Middle frontal gyrus (tissue), 1 donor: ENCODE results near the gene DPYD.

ENCODE experiments used
- DNase-seq: peaks from one replicate; pipeline ENCODE4 v3.0.0-alpha.2; 2015; ENCODE audit warnings: low spot score; ENCODE audit errors: extremely low spot score

DPYD gene

DNA sequence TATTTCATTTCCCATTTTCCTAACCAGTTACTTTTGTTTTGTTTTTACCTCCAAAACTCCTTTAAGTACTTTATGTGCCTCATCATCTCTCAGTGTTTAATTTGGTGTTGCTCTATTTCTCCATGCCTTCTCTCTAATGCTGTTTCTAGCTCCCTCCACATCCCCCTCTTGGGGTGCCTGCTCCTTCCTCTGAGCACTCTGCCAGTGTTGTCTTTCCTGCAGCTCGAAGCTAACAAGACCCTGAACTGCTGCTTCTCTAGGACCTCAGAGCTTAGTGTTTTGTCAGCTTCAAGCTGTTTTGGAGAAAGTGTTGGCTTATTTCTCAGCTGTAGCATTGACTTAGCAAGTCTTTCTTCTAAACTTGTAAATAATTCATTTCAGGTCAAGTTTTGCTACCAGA, 290.6 kb downstream of the DPYD start:
- no peak for DNase-seq

DNA sequence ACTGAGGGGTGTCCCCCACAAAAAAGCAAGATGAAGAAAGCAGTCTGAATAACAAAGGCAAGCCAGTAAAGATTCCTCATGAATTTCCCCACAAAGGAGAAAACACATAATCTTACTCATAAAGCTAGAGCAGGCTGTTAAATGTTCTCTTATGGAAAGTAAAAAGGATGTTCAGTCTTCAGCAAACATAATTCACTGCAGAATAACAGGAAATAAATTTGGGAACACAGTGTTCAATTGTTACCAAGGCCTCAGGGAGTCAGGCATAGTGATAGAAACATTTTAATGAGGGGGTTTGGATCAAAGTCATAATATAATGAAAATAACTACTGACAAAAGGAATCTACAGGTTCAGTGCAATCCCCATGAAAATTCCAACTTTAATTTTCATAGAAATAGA, 297.6 kb downstream of the DPYD start:
- no peak for DNase-seq

DNA sequence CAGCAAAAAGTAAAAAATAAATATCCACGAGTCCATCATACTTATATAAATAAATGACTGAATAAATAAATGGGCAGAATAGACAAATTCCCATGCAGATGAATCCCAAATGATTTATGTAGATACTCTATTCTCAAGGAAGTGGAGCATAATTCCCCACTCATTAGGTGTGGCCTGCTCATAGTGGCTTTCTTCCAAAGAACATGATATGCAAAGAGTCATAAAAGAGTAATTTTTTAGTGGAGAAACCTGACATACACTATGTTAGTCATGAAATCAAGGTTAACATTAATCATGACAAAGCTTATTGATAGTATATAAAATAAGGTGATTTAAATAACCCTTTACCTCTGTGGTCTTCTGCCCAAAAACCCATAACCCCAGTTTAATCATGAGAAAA, 298.9 kb downstream of the DPYD start:
- no peak for DNase-seq

DNA sequence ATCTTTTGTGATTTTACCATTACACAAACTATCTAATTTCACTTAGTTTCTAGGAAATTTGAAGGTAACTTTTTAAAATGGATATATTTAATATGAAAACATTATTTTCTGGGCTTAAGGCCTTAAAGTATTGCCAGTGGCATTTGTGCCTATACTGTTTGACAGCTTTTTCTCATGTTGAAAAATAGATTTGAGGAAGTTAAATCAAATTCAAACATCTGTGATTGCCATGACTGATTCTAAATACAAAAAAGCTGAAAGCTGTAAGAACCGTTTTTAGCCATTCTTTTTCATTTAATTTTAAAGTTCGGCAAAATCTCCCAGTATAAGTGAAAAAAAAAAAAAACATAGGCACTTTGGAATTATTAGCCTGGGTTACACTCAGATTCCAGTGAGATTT, 301.1 kb downstream of the DPYD start:
- no peak for DNase-seq

DNA sequence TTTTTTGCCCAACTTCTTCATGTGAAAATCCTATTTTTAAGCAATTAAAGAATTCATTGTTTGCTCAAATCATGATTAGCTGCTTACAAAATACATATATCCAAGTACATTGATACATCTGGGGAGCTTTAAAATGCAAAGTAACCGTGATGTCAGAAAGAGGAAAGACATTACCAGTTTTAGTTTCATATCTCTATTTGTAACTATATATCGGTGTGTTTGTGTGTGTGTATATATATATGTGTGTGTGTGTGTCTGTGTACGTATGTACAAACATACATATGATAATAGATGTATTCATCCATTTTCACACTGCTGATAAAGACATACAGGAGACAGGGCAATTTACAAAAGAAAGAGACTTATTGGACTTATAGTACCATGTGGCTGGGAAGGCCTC, 310.1 kb downstream of the DPYD start:
- no peak for DNase-seq

DNA sequence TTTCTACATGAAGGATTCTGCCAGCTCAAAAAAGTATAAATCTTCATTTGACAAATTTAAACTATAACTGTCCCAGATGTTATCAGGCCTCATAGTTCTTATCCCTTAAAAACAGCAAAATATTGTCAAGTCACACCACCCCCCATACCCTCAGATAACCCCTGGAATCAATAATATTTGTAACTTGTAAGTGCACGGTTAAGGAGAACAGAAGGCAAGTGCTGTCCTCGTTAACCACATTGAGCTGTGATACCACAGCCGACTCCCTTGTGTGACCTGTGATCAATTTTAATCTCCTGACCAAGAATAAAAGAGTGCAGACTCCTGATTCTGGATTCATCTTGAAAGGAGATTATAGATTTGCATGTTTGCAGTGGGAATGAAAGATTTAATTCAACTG, 310.7 kb downstream of the DPYD start:
- DNase-seq, result no peak

DNA sequence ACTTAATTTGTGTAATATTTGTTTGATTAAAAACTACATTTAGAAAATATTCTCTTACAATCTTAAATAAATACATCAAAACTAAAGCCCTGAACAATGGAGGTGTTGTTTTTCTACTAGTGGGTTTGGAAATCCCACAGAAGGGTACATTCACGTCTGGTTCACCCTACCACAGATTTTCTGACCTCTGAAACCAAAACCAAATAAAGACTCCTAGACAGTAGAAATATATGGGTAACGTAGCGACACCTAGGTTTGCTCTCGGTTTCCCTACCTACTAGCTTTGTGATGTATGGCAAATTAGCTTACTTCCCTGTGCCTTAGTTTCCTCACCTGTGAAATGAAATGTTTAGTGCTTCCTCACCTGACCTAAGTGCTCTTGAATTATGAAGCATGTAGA, 312.6 kb downstream of the DPYD start:
- no peak for DNase-seq

DNA sequence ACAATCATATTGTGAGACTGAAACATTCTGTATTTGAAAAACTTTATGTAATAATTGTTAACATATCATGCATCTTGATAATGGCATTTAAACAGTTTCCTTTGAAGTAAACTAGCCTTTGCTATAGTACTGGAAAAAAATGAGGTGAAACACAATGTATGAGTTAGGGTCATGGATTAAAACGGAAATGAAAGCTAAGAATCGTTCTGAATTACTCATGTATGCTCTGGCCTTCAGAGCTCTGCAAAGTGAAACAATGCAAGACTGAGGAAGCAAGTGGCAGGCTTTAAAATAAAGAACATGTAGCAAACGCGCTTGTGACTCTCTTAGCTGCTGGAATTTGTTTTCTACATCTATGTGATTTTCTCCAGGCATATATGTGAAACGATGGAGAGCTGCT, 317.1 kb downstream of the DPYD start:
- DNase-seq, result no peak

DNA sequence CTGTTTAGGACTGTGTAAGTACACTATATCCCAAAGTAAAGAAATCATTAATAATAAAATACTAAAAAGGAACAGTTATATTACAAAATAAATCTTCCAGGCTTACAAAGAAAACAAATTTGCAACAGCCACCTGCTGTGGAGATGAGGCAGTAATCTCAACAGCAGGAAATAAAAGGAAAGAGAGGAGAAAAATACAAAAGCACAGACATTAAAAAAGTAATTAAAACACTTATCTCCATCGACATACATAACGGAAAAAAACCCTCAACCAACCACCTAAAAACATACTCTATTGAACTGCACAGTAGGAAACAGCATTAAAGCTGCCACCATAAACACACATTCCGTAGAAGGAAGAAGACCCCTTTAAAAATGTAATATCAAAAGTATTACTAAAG, 317.6 kb downstream of the DPYD start:
- DNase-seq, result no peak

DNA sequence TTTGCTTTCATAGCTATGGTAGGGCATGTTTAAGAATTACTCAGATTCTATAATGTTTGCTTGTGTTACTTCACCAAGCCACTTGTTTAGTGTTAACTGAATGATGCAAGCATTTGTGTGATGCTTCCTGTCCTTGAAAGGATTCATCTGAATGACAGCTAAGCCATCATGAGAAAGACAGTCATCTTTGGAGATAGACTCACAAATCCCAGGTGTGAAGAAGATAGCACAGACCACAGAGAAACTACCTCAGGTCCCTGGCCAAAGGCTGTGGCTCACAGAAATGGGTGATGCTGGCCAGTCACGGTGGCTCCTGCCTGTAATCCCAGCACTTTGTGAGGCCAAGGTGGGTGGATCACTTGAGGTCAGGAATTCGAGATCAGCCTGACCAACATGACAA, 321.4 kb downstream of the DPYD start:
- no peak for DNase-seq

DNA sequence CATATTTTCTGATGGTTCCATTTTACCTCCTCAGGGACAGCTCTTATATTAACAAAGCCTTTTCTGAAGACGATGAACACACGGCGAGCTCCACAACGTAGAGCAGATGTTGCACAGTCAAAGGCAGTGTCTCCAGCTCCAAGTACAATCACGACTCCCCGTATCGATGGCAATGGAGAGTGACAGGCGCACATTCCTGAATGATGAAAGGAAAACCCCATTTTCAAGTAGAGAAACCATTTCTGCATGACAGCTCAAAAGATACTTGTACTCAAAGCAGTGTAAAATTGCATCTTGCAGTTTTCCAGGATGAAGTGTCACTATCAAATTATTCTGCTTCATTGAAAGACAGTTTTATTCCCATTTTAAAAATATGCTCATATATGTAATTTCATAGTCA, 327.6 kb downstream of the DPYD start:
- no peak for DNase-seq

DNA sequence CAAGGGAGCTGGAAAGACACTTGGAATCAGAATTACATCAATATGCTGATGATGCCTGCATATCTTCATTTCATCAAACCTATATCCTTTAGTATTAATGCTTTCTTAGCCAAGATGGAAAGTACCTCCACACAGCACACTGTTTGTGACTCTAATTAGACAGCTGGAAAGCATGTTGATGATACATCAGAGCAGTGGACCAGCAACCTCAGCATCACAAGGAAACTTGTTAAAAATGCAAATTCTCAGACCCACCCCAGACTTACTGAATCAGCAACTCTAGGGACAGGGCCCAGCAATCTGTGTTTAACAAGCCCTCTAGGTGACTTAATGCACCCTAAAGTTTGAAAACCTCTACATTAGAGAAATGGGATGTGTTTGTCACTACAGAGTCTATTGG, 332.1 kb downstream of the DPYD start:
- DNase-seq, result no peak

DNA sequence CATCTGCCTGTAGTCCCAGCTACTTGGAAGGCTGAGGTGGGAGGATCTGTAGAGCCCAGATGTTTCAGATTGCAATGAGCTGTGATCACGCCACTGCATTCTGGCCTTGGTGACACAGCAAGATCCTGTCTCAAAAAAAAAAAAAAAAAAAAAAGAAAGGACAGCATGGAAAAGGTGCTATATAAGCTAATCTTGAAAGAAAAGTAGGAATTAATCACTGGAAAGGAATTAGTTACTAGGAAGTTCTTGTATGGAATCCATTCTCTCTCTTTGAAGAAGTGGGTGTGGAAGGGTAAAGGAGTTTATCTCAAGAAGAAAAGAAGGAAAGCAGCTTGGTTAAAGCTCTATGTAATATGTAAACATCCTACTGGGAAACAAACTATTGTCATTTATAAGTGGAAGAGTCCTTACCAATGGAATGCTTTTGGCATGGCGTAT, 339.2 kb downstream of the DPYD start:
- no peak for DNase-seq

DNA sequence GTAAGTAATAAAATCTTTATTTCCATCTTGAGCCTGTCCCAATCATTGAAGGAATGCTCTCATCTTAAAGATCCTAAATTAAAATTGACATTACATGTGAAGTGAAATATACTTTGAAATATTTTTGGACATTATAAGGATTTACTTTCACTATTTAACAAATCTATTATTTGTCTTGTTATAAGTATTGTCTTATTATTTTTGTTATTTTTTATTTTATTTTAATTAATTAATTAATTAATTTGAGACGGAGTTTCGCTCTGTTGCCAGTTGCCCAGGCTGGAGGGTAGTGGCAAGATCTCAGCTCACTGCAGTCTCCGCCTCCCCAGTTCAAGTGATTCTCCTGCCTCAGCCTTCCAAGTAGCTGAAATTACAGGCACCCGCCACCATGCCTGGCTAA, 343.2 kb downstream of the DPYD start:
- DNase-seq, result no peak

DNA sequence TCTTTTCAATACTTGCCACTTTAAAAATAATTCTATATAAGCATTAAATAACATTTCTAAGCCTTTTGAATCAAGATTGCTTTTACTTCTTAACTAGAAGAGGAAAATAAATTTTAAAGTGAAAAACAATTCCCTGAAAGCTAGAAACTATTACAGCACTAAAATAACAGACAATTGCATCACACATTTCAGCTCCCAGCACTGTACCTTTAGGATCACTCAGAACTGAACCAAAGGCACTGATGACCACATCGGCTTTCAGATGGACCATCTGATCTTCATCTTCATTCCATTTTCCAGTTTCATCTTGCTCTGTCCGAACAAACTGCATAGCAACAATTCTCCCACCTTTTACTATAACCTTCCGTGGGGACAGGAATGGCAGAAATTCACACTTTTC, 347.3 kb downstream of the DPYD start:
- DNase-seq, result no peak

DNA sequence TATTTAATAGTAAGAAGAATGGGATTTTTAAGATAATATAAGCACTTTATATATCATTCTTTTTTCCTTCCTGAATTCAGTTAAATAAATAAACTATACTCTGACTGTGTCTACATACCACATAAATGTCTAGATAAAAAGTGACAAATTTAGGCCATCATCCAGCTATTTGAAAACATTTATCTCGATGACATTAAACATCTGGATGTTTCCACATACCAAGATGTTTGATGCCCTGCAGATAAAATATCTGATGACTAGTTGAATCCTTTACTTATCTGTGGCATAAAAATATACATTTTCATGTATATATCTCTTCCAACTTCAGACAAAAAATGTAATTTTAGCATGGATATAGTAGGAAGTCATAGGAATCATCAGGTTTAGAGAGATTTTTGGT, 348.3 kb downstream of the DPYD start:
- no peak for DNase-seq

DNA sequence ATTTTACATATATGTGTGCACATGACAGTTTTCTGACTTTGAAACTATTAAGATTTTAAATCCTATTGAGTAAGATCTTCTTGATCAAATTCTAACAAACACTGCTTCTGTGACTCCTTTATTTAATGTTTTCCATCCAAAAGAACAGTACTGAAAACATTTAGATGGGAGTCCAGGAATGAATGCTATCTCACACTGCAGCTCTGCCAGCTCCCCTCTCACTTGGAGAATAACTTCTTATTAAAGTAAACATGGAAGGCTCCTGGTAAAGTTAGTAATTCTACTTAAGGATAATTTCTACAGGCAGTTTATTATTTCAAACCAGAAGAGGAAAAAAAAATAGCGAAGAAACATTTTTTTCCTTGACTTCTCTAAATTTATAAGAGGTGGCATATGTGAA, 349.1 kb downstream of the DPYD start:
- DNase-seq, result no peak

DNA sequence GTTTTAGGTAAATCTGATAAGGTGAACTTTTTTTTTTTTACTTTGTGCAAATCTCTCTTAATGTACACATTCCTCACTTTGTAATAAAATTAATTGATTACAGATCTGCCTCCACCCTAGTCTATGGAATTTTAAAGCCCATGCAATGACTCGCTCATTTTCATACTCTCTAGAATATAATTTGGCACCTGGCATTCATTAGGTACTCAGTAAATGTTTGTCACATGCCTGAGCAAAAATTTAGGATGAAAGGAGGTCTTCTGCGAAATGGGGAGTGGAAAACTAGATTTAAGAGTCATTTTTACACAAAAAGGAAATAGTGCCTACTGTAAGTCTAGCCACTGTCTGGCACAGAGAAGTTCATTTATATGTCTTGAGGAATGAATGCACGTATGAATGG, 350.1 kb downstream of the DPYD start:
- DNase-seq, result no peak

DNA sequence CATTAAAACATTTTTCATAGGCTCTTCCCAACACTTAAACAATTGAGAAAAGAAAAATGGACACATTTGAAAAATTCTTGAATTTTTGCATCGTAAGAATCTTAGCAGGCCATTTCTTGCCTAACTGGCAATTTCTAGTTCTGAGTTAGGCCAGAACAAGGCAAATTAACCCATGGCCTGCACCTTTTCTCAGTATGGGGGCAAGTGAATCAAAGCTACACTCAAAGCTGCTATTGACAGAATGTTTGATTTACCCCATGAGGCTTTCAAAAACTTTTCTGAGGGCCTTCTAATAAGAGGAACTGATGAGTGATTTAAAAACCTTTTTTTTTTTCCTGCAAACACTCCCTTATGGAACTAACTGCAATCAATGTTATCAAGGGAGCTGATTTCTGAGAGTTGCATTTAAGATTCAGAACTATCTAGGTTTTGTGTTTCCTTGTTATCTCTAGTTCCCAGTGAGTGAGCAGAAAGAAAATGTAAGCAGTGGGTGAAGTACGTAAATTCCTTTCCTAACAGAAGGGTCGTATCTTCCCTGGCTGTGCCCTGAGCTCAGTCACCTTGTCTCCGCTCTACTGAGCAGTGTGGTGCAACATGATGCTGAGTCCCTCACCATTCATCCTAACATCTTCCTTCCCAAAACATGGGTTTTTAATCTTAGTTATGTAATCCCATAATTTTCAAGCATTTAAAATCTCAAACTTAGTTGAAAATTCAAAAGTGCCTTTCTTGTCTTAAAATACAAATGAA, 353.7 kb downstream of the DPYD start:
- no peak for DNase-seq

DNA sequence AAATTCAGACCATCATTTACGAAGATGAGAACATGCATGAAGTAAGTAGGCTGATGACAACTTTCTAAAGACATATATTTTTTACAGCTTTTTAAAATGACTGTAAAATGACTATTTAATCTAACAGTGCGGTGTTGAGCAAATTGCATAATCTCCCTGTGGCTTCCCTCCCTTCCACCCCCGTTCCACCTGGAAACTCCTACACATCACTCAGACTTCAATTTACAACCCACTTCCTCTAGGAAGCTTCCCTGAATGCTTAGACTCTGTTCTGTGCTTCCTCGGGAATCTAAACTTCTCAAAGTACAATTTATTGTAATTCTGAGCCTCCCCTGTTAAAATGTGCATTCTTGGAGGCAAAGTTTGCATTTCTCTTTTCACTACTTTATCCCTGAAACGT, 354.9 kb downstream of the DPYD start:
- DNase-seq, result no peak

DNA sequence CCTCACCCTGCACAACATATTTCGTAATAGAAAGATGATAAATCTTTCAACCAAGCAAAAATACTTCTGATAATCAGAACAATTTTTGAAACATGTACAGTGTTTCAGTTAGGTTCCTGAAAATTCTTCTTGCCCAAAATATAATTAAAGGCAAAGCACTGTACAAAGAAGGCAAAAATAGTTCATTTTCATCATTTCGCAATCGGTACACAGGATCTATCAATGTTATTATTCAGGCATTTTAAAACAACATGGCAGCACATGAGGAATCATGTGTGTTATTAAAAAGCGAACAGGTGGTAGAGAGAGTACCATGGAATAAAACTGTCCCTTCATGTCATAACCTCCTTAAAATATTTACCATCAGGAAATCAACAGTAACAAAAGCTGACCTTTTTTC, 356.9 kb downstream of the DPYD start:
- no peak for DNase-seq

DNA sequence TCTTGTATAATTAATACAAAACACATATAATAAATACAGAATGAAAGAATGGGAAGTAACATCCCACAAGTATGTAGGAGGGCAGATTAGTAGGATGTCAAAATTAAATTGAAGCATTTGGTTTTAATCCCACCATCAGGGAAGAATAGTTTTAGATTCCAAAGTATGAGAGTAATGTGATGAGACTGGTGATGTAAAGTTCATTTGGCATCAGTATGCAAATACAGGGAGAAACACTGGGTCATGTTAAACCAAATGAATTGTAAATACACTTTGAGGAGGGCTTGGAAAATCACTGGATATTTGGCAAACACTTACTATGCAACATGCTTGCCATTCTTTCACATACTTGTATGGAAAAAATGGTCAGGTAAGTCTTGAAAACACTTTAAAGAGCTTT, 358.8 kb downstream of the DPYD start:
- DNase-seq, result no peak

DNA sequence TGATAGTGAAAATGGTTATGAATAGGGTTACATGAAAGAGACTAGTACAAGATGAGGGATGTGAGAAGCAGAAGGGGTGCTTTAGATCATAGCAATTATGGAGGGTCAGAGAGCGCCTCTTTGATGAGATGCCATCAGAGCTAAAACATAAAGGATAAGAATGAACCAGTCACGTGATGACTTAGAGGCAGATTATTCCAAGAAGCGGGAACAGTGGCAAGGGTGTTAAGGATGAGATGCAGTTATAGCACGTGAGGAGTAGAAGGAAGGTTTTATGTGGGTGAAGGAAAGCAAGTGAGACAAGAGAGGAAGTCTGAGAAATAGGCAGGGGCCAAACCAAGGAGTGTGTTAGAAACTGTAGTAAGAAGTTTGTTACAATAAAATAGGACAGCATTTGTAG, 360.1 kb downstream of the DPYD start:
- DNase-seq, result no peak

DNA sequence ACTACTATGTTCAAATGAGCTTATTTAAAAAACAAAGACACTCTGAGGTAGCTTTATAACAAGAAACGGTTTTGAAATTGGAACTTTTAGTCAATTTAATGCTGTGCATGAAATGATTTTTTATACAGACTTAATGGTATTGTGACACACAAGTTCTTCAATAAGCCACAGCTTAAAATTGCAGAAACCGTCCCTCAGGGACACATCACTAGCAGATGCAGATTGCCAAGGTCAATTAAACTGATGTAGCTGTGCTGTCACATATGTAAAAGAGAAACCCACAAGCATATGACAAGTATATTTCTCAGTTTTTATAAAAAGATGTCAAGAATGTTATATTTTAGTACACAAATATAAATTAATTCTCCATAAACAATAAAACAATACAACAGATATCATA, 366.9 kb downstream of the DPYD start:
- DNase-seq, result no peak
